AG04450 (cell line): ENCODE data around the gene AHNAK2. TPM values are rescaled to one million over a fixed set of nuclear protein-coding genes. Genes with fewer than 3 reads are reported as not detected.

Experiments
- CTCF ChIA-PET: fragments of 300-600, 350-600 bp; formaldehyde crosslinking; extraction: SDS; loops from one replicate; lab custom pipeline; 2022; ENCODE audit warnings: antibody characterized with exemption, inconsistent platforms; lab: Charles Lee
- POLR2A ChIA-PET: fragments of 350-600 bp; formaldehyde crosslinking; extraction: SDS; loops from one replicate; lab custom pipeline; 2021; ENCODE audit warnings: antibody characterized with exemption, inconsistent platforms; lab: Yijun Ruan, JAX
- DNase-seq: peaks from one replicate; pipeline ENCODE4 v3.0.0-alpha.2; 2011; ENCODE audit warnings: low read depth, low spot score
- H3K27ac ChIP-seq: one replicate; pipeline ENCODE4 v1.5.1; 2012; ENCODE audit warnings: low read depth, low read length, control low read depth
- H3K27me3 ChIP-seq: one replicate; pipeline ENCODE4 v1.6.0; 2012; ENCODE audit warnings: low read length; ENCODE audit not compliant: control insufficient read depth, insufficient read depth
- H3K4me3 ChIP-seq: 2 replicates; pipeline ENCODE4 v1.5.1; 2011; ENCODE audit warnings: mild to moderate bottlenecking, low read depth, low read length, control low read depth
- H3K9me3 ChIP-seq: 2 replicates; pipeline ENCODE4 v1.5.1; 2012; ENCODE audit warnings: low read length; ENCODE audit not compliant: control insufficient read depth, insufficient read depth
- CTCF ChIP-seq: IDR thresholded peaks from 2 replicates; pipeline ENCODE4 v1.5.1; 2011; ENCODE audit warnings: low read depth, low read length, control low read depth, inconsistent platforms
- polyA plus RNA-seq: library from polyadenylated mRNA; depleted of rRNA; stranded (reverse); fragments of >200 nt; gene quantifications from 2 replicates; pipeline ENCODE4 v1.2.3, GENCODE V29; 2011

The AHNAK2 gene
- polyA plus RNA-seq, 1 experiment: 10.0 TPM

- no peak overlapping the region for H3K4me3 ChIP-seq
- H3K27ac ChIP-seq: no peak overlapping the region
- peaks cover 5% of the 10 kb centered on the region for H3K27me3 ChIP-seq
- TF ChIP-seq CTCF: no peak
- ChIA-PET CTCF (no interaction called here), POLR2A (no interaction called here)
- peaks cover 20% of the 10 kb centered on the region; the same call in 1 of the 2 replicates for H3K9me3 ChIP-seq
- no peak for DNase-seq
Observed at GRCh38 chr14:104942586-104942985, 35.6 kb downstream of the AHNAK2 start.

DNA sequence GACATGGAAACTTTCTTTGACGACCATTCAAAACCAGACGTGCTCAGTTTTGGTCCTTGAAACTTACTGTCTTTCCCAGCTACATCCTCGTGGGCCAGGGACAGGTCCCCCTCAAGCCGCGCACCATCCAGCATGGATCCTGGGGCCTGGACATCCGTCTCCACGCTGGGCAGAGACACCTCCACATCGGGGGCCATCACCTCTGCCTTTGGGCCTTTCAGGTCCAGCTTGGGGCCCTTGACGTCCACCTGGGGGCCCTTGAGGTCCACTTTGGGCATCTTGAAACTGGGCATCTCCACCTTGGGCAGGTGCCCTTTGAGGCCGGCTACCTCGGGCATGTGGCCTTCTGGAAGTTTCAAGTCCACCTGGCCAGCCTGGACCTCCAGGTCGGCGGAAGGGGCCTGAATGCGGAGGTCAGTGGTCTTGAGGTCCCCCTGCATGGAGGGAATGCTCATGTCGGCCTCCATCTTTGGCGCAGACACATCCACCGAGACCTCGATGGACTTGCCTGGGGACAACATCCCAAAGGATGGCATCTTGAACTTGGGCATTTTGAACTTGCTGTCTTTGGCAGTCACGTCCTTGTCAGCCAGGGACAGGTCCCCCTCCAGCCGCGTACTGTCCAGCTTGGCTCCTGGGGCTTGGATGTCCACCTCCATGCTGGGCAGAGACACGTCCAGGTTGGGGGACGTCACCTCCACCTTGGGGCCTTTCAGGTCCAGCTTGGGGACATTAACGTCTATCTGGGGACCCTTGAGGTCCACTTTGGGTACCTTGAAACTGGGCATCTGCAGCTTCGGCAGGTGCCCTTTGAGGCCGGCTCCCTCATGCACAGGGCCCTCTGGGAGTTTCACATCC is 36.4 kb downstream of the AHNAK2 start:
- ChIA-PET CTCF (interaction anchor here (1.1 kb wide), 4 partner anchors 28 to 45 kb away, joined by 3 to 9 read pairs (median 3); no protein-coding TSS in a partner anchor), POLR2A (no interaction called here)
- H3K9me3 ChIP-seq: peaks cover 15% of the 10 kb centered on the region; the same call in 1 of the 2 replicates
- H3K27ac ChIP-seq: no peak overlapping the region
- no peak overlapping the region for H3K4me3 ChIP-seq
- no peak for DNase-seq
- peaks cover 5% of the 10 kb centered on the region for H3K27me3 ChIP-seq
- no peak for TF ChIP-seq CTCF

DNA sequence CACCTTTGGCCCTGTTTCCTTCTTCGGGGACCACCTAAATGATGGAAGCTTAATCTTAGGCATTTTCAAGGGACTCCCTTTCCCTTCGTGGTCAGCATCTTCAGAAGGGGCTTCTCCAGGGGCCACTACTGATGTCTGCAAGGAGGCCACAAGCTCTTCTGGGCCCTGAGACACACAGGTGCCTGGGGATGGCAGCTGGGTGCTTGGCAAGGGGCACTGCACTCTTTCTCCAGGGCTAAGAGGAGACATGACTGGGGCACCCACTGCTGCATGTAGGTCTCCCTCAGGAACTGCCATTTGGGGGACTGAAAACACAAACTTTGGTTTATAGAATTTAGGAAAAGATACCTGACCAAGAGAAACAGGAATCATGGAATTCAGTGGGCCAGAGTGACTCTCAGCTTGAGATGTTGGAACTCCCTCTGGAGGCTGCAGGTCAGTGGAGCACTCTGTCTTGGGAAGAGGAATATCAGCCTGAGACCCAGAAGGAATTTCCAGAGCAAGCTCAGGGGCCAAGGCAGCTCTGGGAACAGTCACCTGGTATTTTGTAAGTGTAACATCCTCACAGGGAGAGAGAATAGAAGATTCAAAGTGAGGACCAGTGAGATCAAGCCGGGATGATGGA is 37.5 kb downstream of the AHNAK2 start:
- H3K27me3 ChIP-seq: peaks cover 12% of the 10 kb centered on the region
- H3K27ac ChIP-seq: no peak overlapping the region
- POLR2A ChIA-PET: interaction anchor here (0.6 kb wide), 1 partner anchor 104 kb away, joined by 7 read pairs; no protein-coding TSS in a partner anchor
- H3K9me3 ChIP-seq: peaks cover 15% of the 10 kb centered on the region; the same call in 1 of the 2 replicates
- DNase-seq: no peak
- no peak overlapping the region for H3K4me3 ChIP-seq
- CTCF ChIA-PET: interaction anchor here (1.1 kb wide), 4 partner anchors 29 to 44 kb away, joined by 3 to 9 read pairs (median 3); no protein-coding TSS in a partner anchor
- peak; percentile 37 for TF ChIP-seq CTCF

- H3K27me3 ChIP-seq: peaks cover 18% of the 10 kb centered on the region
- ChIA-PET CTCF (interaction anchor here (1.0 kb wide), 2 partner anchors 107 to 114 kb away, joined by 3 read pairs; no protein-coding TSS in a partner anchor), POLR2A (no interaction called here)
- no peak overlapping the region for H3K27ac ChIP-seq
- TF ChIP-seq CTCF: no peak
- peaks cover 11% of the 10 kb centered on the region; the same call in 1 of the 2 replicates for H3K9me3 ChIP-seq
- no peak for DNase-seq
- H3K4me3 ChIP-seq: no peak overlapping the region
Observed at GRCh38 chr14:104939666-104940410, 38.3 kb downstream of the AHNAK2 start.
